Gastrocnemius medialis (tissue), 4 donors: ENCODE data around the gene LIN7A.

Source experiments
- CTCF ChIP-seq, 5 experiments: fragments of 450-650 bp in 3 of 5; fragments of 200-600 bp in 2 of 5; sonication (generic) in 2 of 5; IDR thresholded peaks in 4 of 5; conservative IDR thresholded peaks in 1 of 5; 1 replicate in 4 of 5; 2 replicates in 1 of 5; pipeline ENCODE4 v1.5.1; 2016 to 2019; ENCODE audit warnings: antibody characterized with exemption in 5 of 5, mild to moderate bottlenecking in 3 of 5, moderate library complexity in 3 of 5
- POLR2A ChIP-seq, 2 donors: fragments of 450-650 bp; IDR thresholded peaks; one replicate each; pipeline ENCODE4 v1.6.1; 2017; ENCODE audit warnings: antibody characterized with exemption in 2 of 2, mild to moderate bottlenecking in 2 of 2, moderate library complexity in 2 of 2

GRCh38 chr12:80777587-80777986 lies 160.1 kb downstream of the LIN7A start:
- TF ChIP-seq CTCF (IDR thresholded peaks at IDR 0.05 in 4 of 5, conservative IDR thresholded peaks at IDR 0.05 in 1 of 5), result no peak
- no peak for TF ChIP-seq POLR2A (IDR thresholded peaks at IDR 0.05)
